Left forelimb (tissue), 1 donor: Measurements from ENCODE around the gene ATP6V1B1.
"Not testable (repeated sequence)": the region's sequence is repeated elsewhere in the genome, so short reads cannot be mapped to it uniquely, and the experiment has no call there.

ENCODE experiments used
- DNase-seq: peaks from one replicate; pipeline ENCODE4 v3.0.0-alpha.2; 2018; ENCODE audit warnings: low spot score

ATP6V1B1 gene

DNA sequence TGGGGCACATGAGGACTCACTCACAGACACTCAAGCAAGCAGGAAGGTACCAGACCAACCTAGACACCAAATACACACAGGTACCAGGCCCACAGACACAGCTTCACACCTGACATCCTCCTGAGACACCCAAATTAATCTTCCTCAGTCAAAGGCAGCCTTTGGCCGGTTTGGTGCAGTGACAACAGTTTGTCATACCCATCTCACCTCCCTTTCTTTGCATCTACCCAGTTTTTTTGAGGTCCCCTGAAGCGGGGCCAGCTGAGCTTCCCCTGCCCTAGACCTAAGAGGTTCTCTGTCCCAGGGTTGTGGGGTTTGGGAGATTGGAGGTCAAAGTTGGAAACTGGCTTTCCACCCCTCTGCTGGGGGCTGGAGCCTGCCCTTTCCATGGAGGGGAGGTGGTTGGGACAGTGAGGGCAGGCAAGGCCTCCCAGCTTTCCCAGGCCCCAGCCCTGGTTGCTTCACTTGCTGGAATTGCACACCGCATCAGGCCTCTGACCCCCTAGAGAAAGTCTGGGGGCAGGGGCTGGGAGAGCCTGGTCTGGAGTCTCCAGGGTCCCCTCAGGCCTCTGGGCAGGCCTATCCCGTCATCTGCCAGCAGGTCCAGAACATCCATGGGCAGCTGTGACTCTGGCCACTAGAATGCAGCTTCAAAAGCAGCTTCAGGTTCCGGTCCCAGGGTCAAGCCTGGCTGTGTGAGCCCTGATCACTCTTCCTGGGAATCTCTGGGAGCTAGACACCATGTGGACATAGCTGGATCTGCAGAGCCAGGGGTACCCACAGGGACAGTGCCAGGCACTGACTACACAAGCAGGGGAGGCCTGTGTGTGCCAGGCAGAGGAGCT is 71.5 kb downstream of the ATP6V1B1 start:
- no peak for DNase-seq

GRCh38 chr2:71008342-71008741 is 72.6 kb downstream of the ATP6V1B1 start:
- no peak for DNase-seq

- not testable (repeated sequence) for DNase-seq
Observed at GRCh38 chr2:71011786-71012185, 76.1 kb downstream of the ATP6V1B1 start.
